Thyroid gland (tissue), 4 donors: ENCODE results near the gene AKT2. TPM values are rescaled to one million over a fixed set of nuclear protein-coding genes. Genes with fewer than 3 reads are reported as not detected.

Source experiments
- DNase-seq, 2 donors: peaks; one replicate each; pipeline ENCODE4 v3.0.0-alpha.2; 2019
- H3K27ac ChIP-seq, 3 donors: fragments of 200-600 bp; sonication (generic); 1 replicate in 2 of 3; 2 replicates in 1 of 3; pipeline ENCODE4 v1.5.1; 2016 to 2019; ENCODE audit warnings: mild to moderate bottlenecking in 1 of 3, moderate library complexity in 1 of 3
- H3K27me3 ChIP-seq: fragments of 200-600 bp; sonication (generic); one replicate; pipeline ENCODE4 v1.5.1; 2019
- H3K36me3 ChIP-seq, 2 donors: fragments of 200-600 bp; sonication (generic); one replicate each; pipeline ENCODE4 v1.5.1; 2016 to 2019
- H3K4me1 ChIP-seq, 2 donors: fragments of 200-600 bp; sonication (generic); one replicate each; pipeline ENCODE4 v1.5.1; 2017 to 2019
- H3K4me3 ChIP-seq, 3 donors: fragments of 200-600 bp; sonication (generic); replicated peaks in 1 of 3; 1 replicate in 2 of 3; 2 replicates in 1 of 3; pipeline ENCODE4 v1.5.1; 2016; ENCODE audit warnings: mild to moderate bottlenecking in 1 of 3
- H3K9me3 ChIP-seq: fragments of 200-600 bp; sonication (generic); one replicate; pipeline ENCODE4 v1.5.1; 2017
- POLR2A ChIP-seq, 2 donors: fragments of 450-650 bp; IDR thresholded peaks; one replicate each; pipeline ENCODE4 v1.6.1; 2017; ENCODE audit warnings: antibody characterized with exemption in 2 of 2, mild to moderate bottlenecking in 2 of 2, moderate library complexity in 1 of 2
- WGBS, 2 donors: methylation state at CpG; one replicate each; pipeline ENCODE4 v1.1.5; 2017; 5-methylcytosine and 5-hydroxymethylcytosine counted together
- intact Hi-C: fragments of 100-400 bp; cut with DNase I; formaldehyde crosslinking; loops from one replicate; pipeline ENCODE4 v1.15.1; 2023
- total RNA-seq, 4 donors: library from RNA; depleted of rRNA; stranded (reverse); fragments of >200 nt; gene quantifications; one replicate each; pipeline ENCODE4 v1.2.3, GENCODE V29; 2016
- TF ChIP-seq, protein P1 (sequence below), 6 experiments: fragments of 200-600 bp in 3 of 6; fragments of 450-650 bp in 3 of 6; sonication (generic) in 3 of 6; IDR thresholded peaks; one replicate each; pipeline ENCODE4 v1.5.1; 2016 to 2019; ENCODE audit warnings: antibody characterized with exemption in 6 of 6, mild to moderate bottlenecking in 2 of 6, inconsistent platforms in 1 of 6, moderate library complexity in 1 of 6

The AKT2 gene
- total RNA-seq, 4 donors from 2014 or later = 166 to 285 (median 190) TPM

DNA sequence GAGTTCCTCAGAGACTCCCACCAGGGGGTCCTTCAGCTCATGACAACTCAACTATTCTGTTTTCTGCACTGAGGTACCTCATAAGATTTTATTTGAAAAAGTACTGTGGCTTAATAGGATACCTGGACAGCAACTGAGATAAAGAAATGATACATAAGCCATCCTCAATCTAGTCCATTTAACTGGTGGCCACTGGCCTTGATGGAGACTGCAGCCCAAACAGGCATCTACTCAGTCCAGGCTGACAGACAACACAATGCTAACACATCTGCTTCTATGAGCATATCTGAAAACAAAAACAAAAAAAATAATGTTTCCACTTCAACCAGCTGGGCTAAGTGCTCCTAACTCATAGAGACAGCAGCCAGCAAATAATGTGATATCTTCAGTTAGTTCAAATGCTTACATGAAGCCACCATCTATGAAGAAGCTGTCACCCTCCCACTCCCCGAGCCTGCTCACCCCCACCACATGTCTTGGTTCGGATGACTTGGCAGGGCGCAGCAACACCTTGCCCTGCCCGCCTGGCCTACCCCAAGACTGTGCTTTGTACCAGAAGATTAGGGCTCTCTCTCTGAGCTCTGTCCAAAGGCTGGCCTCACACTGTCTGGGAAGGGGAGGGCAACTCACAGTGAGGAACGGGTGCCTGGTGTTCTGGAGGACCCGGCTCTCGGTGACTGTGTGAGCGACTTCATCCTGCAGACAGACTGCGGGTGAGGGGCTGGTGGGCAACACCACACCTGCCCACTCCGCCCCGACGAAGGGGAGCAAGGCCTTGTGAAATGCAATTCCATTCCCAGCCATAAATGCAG, 45.5 kb downstream of the AKT2 start:
- no peaks in the 10 kb centered on the region for H3K27me3 ChIP-seq
- no peaks in the 10 kb centered on the region for H3K9me3 ChIP-seq
- H3K36me3 ChIP-seq = peaks cover 55 to 68% of the 10 kb centered on the region in 2 donors
- TF ChIP-seq POLR2A (IDR thresholded peaks at IDR 0.05) = no peak
- TF ChIP-seq, protein P1, sequence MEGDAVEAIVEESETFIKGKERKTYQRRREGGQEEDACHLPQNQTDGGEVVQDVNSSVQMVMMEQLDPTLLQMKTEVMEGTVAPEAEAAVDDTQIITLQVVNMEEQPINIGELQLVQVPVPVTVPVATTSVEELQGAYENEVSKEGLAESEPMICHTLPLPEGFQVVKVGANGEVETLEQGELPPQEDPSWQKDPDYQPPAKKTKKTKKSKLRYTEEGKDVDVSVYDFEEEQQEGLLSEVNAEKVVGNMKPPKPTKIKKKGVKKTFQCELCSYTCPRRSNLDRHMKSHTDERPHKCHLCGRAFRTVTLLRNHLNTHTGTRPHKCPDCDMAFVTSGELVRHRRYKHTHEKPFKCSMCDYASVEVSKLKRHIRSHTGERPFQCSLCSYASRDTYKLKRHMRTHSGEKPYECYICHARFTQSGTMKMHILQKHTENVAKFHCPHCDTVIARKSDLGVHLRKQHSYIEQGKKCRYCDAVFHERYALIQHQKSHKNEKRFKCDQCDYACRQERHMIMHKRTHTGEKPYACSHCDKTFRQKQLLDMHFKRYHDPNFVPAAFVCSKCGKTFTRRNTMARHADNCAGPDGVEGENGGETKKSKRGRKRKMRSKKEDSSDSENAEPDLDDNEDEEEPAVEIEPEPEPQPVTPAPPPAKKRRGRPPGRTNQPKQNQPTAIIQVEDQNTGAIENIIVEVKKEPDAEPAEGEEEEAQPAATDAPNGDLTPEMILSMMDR (IDR thresholded peaks at IDR 0.05) = no peak
- H3K4me1 ChIP-seq = peaks cover 11 to 22% of the 10 kb centered on the region in 2 donors
- no peak overlapping the region for H3K4me3 ChIP-seq
- peak overlapping the region in 1 of 3 donors; percentile 11 for H3K27ac ChIP-seq
- intact Hi-C loops = loop anchor here (5.0 kb wide), 1 partner anchor 43 kb away; no protein-coding TSS in a partner anchor
- DNase-seq = no peak
- 91 to 96% methylated on average over 7 to 12 of the region's 12 CpGs for WGBS, 2 donors

DNA sequence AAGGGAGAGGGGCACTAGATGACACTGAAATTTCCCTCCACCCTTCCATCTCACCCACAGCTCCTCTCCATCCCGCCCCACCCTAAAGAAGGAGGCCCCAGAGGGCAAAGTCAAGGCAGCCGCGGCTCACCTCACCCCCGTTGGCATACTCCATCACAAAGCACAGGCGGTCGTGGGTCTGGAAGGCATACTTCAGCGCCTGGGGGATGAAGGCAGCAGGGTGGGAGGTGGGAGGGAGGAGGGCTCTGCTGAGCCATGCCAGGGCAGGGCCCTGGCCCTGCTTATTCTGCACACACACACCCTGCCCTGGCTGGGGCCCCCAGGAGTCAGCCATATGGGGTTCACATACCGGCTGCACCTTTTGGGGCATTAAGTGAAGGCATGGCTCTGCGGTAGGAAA, 46.4 kb downstream of the AKT2 start:
- Histone ChIP-seq H3K4me1 (peaks cover 11 to 17% of the 10 kb centered on the region in 2 donors), H3K36me3 (peaks cover 62 to 75% of the 10 kb centered on the region in 2 donors), H3K4me3 (no peak overlapping the region), H3K27me3 (no peaks in the 10 kb centered on the region), H3K9me3 (no peaks in the 10 kb centered on the region), H3K27ac (no peak overlapping the region)
- no peak for DNase-seq
- TF ChIP-seq, protein P1 (IDR thresholded peaks at IDR 0.05) = no peak
- no peak for TF ChIP-seq POLR2A (IDR thresholded peaks at IDR 0.05)
- WGBS, 2 donors = 91 to 95% methylated on average over 7 to 9 of the region's 9 CpGs
- intact Hi-C loops = loop anchor here (5.0 kb wide), 1 partner anchor 44 kb away; no protein-coding TSS in a partner anchor

DNA sequence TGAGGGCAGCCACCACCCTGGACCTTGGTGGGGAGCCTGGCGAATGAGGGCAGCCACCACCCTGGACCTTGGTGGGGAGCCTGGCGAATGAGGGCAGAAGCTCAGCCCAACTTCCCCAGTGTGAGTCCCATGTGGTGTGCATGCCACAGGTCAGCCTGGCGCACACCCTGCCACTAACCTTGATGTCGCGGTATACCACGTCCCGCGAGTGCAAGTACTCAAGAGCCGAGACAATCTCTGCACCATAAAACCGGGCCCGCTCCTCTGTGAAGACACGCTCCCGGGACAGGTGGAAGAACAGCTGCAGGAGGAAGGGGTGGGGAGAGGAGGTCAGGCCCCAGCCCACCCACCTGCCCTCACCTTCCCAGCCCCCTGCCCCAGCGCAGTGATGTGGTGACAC, 47.4 kb downstream of the AKT2 start:
- Histone ChIP-seq H3K27me3 (no peaks in the 10 kb centered on the region), H3K4me1 (peaks cover 7 to 9% of the 10 kb centered on the region in 2 donors), H3K36me3 (peaks cover 71 to 82% of the 10 kb centered on the region in 2 donors), H3K27ac (no peak overlapping the region), H3K4me3 (no peak overlapping the region), H3K9me3 (no peaks in the 10 kb centered on the region)
- no peak for TF ChIP-seq POLR2A (IDR thresholded peaks at IDR 0.05)
- TF ChIP-seq, protein P1 (IDR thresholded peaks at IDR 0.05) = no peak
- 95 to 97% methylated on average over 14 of the region's 14 CpGs for WGBS, 2 donors
- intact Hi-C loops = loop anchor here (5.0 kb wide), 1 partner anchor 45 kb away; no protein-coding TSS in a partner anchor
- DNase-seq = no peak

DNA sequence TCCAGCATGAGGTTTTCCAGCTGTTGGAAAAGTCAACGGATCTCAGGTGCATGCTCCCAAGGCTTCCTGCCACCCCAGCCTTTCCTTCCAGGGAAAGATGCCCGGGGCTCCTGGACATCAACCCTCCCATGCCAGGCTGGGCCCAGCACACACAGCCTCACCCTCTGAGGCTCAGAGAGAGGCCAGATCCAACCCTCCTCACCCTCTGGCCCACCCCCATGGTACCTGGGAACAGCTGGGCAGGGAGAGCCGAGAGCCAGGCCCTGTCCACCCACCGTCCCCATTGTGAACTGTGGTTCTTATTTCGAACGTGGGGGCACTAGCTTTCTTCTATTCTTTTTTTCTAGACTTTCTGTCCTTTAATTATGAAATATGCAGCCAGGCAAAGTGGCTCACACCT, 48.8 kb downstream of the AKT2 start:
- H3K27ac ChIP-seq = no peak overlapping the region
- H3K9me3 ChIP-seq = no peaks in the 10 kb centered on the region
- WGBS, 2 donors = 91 to 96% methylated on average over 6 of the region's 6 CpGs
- TF ChIP-seq, protein P1 (IDR thresholded peaks at IDR 0.05) = no peak
- H3K27me3 ChIP-seq = no peaks in the 10 kb centered on the region
- H3K4me1 ChIP-seq = peaks cover 0 to 13% of the 10 kb centered on the region in 2 donors
- DNase-seq = no peak
- H3K36me3 ChIP-seq = peaks cover 59 to 77% of the 10 kb centered on the region in 2 donors
- intact Hi-C loops = loop anchor here (5.0 kb wide), 1 partner anchor 46 kb away; no protein-coding TSS in a partner anchor
- H3K4me3 ChIP-seq = no peak overlapping the region

DNA sequence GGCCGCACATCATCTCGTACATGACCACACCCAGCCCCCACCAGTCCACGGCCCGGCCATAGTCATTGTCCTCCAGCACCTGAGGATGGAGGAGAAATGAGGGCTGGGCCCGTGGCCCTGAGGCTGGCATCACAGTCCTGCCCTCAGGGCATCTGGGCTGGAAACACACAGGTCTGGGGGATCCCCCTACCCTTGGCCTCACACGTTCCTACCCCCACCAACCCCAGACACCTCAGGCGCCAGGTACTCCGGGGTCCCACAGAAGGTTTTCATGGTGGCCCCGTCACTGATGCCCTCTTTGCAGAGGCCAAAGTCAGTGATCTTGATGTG, 49.2 kb downstream of the AKT2 start:
- H3K36me3 ChIP-seq = peaks cover 55 to 76% of the 10 kb centered on the region in 2 donors
- no peaks in the 10 kb centered on the region for H3K27me3 ChIP-seq
- intact Hi-C loops = loop anchor here (5.0 kb wide), 1 partner anchor 46 kb away; no protein-coding TSS in a partner anchor
- no peak for DNase-seq
- peaks cover 0 to 15% of the 10 kb centered on the region in 2 donors for H3K4me1 ChIP-seq
- no peak overlapping the region for H3K27ac ChIP-seq
- H3K9me3 ChIP-seq = no peaks in the 10 kb centered on the region
- WGBS, 2 donors = 95 to 98% methylated on average over 9 of the region's 9 CpGs
- H3K4me3 ChIP-seq = no peak overlapping the region
- no peak for TF ChIP-seq POLR2A (IDR thresholded peaks at IDR 0.05)
